NCI-H524 (cell line): ENCODE measurements around the gene POLD3.
"Not testable (repeated sequence)": the region's sequence is repeated elsewhere in the genome, so short reads cannot be mapped to it uniquely, and the experiment has no call there.

ENCODE experiments used
- DNase-seq, 2 experiments: peaks; one replicate each; lab custom pipeline; 2025; lab: John Stamatoyannopoulos, UW

The POLD3 gene

DNA sequence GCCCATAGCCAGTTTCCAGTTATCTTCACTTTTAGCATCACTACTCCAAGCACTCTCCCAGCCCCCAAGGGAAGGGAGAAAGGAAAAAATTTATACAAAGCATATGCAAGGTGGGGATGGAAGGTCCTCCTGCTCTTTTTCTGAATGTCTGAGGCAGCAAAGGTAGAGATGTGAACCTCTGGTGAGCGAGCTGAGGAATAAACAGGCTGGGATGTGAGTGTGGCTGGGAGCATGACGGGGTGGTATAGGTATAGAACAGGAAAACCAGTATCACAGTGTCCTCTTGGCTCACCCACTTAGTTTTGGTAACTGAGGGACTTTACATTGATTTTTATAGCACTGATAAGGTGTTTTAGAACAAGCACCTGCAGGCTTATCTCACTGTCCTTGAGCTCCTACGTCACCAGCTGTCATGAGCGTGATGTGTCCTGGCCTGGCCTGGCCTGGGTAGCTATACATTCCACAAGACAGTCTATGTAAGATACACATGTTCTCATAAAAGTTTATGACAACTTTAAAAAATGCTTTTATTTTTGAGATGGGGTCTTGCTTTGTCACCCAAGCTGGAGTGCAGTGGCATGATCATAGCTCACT, 10.3 kb upstream of the POLD3 start:
- DNase-seq, result no peak

DNA sequence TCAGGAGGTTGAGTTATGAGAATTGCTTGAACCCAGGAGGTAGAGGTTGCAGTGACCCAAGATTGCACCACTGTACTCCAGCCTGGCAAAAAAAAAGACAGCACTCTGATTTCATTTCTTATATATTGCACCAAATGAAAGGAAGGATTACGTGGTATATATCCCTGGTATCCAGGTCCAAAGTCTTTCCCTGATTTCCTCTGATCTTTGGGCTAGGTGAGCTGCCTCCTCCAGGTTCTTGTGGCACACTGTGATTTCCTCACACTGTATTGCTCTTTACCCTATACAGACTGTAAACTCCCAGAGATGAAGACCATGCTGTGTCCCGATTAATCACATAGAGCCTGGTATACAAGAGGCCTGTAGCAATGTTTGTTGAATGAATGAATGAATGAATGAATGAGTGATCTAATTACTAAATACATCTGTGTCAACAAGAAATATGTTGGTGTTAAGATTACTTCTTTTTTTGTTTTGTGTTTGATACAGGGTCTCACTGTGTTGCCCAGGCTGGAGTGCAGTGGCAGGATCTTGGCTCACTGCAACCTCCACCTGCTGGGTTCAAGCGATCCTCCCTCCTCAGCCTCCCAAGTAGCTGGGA, 9.3 kb upstream of the POLD3 start:
- no peak for DNase-seq

DNA sequence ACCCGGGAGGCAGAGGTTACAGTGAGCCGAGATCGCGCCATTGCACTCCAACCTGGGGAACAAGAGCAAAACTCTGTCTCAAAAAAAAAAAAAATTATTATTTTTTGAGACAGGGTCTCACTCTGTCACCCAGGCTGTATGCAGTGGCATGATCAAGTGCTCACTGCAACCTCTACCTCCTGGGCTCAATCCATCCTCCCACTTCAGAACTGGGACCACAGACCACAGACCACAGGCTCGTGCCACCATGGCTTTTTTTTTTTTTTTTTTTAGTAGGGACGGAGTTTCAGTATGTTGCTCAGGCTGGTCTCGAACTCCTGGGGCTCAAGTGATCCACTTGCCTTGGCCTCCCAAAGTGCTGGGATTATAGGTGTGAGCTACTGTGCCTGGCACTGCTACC, 1.9 kb upstream of the POLD3 start:
- not testable (repeated sequence) for DNase-seq

DNA sequence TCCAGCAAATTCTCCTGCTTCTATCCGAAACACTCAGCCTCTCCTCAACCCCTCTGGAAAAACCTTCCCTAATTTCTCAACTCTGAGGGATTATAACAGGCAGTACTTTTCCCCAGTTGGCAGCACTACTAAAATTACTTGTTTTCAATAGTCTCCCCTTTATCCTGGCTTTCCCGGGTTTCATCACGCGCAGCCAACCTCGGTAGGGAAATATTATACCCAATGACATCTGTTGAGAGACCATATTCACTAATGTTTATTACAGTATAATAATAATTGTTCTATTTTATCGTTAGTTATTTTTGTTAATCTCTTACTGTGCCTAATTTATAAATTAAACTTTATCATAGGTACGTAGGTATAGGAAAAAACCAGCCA, 330 bp upstream of the POLD3 start:
- DNase-seq, result peak in 1 of 2 experiments; percentile 65

DNA sequence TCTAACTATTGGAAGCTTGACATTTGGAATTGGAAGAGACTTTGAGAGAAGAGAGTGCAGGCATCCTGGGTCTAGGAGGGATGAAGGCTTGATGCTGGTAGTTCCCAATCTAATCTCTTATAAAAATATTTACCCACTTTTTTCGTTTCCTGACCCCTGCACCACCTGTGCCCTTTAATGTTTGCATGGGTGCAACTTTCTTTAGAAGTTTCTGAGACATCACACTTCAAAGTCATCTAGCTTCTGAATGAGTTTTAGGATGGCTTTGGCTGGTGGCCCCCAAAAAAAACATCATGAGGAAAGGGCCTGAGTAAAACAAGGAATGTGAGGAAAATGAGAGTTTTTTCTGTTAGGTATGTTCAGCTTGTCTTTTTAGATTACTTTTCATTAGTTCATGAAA, 1.1 kb downstream of the POLD3 start:
- no peak for DNase-seq

DNA sequence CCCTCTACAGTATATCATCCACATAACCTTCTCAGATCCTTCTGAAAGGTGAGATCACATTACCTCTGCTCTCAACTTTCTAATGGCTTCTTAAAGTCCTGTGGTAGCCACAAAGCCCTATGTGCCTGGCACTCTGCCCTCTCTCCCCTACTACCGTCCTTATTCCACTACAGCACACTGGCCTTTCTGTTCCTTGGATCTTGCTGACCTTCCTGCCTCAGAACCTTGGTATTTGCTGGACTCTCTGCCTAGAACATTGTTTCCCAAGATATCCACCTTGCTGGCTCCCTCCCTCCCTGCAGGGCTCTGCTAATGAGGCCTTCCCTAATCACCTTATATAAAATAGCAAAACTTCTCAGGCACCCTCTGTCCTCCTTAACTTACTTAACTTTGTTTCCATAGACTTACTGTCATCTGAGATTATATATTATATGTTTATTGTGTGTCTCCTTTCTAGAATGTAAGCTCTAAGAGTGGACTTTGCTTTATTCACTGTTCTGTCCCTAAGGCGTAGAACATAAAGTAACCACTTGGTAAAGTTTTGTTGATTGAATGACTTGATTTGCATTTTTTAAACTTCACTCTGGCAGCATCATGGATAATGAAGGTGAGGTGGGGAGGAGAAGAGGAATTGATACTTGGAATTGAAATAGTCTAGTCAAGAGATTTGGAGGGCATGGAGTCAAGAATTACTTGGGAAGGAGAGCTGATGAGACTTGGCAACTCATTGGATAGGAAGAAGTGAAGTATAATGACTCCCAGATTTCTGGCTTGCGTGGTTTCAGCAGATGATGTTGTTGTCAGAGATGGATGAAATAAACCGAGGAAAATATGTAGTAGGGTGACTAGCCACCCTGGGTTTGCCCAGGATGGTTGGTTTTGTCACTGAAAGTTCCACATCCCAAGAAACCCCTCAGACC, 10.5 kb downstream of the POLD3 start:
- no peak for DNase-seq

DNA sequence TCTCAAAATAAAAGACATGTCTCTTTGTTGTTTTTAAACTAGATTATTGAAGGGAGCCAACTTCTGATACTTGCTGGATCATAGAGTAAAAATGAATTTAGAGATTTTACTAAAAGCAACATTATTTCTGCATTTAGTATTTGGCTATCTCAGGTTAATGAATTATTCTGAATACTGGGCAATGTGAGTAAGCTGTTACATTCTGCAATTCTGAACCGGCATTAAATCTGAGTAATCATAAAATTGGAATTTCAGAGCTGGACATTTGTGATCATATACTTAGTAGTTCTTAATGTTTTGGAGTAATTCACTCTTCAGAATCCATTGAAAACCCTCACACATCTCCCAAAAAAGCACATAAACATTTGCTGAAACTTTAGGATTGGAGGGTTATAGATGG, 11.5 kb downstream of the POLD3 start:
- no peak for DNase-seq

DNA sequence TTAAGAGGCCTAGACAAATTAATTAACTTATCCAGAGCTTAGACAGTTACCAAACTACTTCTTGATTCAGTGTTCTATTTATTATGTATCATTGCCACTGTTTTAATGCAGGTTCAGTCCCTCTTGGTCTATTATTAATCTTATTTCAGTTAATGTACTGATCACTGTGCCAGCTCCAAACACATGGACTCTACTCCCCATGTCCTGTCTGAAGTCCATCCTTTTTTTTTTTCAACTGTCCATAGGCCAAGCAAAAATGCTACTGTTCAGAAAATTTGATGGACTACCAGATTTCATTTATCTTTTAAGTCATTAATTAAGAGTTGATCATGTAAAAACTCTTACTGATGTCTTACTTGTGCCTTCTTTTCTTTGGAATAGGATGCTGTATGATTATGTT, 11.9 kb downstream of the POLD3 start:
- DNase-seq, result no peak

DNA sequence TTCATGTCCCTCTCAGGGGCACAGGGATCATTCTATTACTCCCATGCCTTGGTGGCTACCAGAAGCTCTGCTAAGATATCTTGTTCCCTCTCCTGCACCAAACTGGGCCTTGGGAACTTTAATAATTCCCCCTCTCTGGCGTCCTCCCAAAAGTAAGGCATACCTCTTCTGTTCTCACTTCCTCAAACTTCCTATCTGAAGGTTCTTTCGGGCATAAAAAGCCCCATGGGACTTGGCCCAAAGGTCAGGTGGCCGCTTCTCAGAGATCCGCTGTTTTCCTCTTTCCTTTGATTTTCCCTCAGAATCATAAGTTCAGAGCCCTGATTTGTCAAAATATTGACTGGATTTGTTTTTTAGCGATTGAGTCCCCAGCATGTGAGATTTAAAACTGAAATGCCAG, 13.0 kb downstream of the POLD3 start:
- DNase-seq, result no peak

DNA sequence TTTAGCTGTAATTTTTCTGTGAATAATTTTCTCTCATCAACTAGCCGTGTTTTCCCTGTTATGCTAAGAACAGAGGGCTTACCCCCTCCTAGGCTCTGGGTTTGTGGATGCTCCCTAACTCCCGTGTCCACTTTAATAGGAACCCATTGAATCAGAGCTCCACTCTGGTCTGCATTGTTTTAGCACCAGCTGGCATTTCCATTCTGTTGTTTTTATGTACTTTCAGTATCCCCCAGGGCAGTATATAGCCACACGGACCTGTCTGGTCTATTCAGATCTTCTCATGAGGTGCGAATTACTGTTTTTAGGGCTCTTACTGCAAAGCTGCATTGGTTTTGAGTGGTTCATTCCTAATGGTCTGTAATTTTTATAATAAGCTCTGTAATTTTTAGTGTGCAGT, 16.0 kb downstream of the POLD3 start:
- no peak for DNase-seq

DNA sequence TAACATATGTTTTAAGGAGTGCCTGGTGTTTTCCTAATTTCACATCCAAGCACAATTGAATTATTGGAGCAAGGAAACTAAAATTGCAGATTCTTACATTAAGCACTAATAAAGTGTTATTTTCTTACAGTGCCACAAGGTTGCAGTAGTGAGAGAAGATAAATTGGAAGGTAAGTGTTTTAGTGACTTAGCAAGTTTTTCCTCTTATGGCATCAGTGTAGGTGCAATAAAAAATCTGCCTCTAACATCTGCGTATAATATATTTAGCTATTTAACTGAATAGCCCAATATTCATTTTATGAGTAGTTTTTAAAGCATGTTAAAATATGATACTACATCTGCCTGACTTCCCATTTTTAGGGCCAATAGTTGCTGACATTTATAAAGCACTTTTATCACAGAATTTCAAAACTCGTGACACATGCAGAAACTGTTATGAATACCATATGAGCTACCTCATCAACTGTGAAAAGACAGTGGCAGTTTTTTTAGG, 19.0 kb downstream of the POLD3 start:
- peak in 1 of 2 experiments; percentile 15 for DNase-seq

DNA sequence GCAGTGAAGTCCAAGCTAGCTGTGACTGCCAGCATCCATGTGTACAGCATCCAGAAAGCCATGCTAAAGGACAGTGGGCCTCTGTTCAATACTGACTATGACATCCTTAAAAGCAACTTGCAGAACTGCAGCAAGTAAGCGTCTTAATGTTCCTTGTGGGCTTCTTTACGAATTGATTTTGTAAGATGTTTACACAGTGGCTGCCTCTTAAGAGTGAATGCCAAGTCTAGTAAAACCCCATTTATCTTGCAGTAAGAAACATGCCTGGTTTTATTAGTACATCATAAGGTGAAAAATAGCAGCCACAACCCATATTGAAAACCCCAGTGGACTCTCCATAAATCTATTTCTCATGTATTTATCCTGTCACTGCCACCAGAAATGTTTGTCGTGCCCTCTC, 20.5 kb downstream of the POLD3 start:
- DNase-seq, result no peak

DNA sequence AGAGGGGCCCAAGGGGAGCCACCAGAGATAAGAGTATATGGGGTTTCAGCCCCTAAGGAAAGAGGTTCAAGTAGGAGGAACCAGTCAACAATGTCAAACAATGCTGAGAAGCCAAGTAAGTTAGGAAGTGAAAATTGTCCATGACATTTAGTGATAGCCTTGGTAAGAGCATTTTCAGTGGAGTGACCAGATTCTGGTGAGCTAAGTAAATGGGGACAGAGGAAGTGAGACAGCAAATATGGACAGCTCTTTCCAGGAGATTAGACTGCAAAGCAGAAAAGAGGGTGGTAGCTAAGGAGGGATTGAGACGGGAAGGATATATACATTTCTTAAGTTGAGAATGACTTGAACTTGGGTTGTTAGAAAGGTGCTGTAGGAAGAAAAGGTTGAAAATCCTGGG, 22.9 kb downstream of the POLD3 start:
- DNase-seq, result no peak

DNA sequence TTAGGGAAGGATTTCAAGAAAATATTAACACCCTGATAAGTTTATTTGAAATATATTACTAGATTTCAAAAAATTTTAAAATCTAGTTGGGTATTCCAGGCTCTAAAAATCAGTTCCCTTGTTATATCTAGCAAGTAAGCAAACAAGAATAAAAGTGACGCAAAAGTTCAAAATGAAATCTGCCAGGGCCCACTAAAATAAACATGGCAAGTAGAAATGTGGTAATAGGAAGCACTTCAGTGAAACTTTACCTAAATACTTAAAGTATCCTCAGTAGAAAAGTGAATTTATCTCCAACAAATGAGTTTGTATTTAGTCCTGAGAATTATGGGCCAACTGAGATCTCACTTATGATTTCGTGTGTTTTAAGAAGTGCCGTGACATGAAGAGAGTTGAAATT, 23.6 kb downstream of the POLD3 start:
- no peak for DNase-seq

DNA sequence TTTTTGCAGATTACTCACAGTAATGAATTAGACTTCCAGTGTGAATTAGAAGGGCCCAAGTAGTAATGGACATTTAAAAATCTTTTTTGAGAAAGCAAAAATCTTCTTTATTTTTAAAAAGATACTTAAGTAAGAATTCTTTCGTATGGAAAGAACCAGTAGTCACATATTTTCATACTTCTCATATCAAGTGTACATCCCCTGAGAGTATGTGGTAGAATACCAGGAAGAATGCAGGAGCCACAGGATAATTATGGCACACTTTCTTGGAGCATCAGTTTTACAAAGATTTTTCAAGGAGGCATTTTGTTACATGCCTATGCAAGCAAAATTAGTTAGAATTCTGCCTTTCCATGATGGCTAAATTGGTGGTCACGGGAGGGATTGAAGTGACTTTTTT, 28.1 kb downstream of the POLD3 start:
- no peak for DNase-seq

DNA sequence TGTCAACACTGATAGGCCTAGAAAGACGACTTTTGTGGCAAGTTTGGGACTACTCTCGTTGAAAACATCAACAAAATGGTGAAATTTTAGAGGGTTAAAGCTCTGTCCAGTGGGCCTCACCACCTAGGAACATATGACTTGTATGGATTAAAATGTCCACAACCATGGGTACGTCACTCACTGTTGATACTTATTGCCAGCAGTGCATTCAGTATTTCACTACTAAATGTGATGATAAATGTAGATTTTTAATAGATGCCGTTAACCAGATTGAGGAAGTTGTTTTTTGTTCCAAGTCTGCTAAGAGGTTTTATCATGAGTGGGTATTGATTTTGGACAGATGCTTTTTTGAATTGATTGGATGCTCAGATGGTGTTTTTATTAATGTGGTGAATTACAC, 33.7 kb downstream of the POLD3 start:
- DNase-seq, result no peak

DNA sequence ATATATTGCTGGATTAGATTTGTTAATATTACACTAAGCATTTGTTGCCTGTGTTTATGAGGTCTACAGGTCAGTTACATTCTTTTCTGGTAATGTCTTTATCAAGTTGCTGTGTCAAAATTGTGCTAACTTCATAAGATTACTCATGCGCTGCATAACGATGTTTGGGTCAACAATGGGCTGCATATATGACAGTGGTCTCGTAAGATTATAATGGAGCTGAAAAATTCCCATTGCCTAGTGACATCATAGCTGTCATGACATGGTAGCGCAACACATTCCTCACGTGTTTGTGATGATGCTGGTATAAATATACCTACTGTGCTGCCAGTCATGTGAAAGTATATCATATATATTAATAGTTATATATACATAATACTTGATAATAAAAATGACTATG, 34.2 kb downstream of the POLD3 start:
- DNase-seq, result no peak

DNA sequence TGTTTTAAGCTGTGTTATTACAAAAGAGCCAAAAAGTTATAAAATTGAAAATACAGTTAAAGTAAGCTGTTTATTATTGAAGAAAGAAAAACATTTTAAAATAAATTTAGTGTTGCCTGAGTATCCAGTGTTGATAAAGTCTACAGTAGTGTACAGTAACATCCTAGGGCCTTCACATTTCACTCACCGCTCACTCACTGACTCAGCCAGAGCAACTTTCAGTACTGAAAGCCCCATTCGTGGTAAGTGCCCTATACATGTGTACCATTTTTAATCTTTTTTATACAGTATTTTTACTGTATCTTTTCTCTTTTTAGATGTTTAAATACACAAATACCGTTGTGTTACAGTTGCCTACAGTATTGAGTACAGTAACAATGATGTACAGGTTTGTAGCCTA, 35.0 kb downstream of the POLD3 start:
- DNase-seq, result no peak

DNA sequence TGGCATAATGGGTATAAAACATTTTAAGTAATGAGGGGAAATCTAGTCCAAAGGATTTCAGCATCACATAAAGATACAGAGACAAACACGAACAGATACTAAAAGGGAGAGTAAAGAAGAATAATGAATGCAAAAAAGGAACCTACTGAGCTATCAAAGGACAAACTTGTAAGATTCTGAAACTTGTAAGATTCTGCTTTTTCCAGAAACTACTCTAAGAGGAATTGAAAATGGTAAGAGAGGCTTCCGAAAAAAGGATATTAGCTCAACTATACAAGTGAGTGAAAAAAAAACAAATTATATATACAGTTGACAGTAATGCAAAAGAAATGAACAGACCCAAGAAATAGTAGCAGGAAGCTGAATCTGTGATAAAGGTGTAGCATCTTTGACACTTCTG, 37.7 kb downstream of the POLD3 start:
- no peak for DNase-seq

DNA sequence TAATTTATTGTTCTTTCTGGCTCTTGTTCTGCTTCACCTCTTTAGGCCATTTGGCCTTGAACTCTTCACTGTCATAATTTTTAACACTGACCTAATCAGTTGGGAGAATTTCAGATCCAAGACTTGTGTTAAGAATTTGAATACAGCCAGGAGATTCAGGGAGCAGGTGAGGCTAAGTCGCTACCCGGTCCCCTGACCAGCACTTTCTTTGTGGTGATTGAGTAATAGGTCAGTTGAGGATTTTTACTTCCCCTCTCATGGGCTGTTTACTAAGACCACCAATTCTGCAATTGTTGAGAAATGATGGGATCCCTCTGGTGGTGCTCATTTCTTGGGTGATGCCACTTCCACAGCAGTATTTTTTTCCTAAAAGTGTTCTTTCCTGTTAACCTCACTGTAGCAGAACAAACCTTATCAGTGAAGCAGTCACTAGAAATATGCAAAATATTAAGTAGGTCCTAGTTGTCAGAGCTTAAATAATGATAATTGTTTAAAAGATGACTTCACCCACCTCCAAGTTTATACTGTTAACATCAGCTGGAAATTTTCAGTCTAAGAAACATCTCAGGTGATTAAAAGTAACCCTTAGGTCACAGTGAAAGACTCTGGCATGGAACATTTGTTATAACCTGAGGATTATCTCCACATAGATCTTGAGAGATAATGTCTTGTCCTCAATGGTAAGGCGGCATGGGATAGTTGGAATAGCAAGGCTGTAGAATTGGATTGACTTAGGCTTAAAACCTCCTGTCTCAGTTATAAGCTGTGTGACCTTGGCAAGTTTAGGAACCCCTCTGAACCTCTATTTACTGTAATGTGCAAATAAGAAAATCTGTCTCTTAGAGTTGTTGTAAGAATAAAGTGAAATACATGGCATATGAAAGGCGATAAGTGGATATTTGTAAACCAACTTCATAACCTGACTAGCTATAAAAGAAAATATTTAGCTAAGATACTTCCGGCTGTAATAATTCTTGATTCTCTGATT, 41.3 kb downstream of the POLD3 start:
- DNase-seq, result no peak

DNA sequence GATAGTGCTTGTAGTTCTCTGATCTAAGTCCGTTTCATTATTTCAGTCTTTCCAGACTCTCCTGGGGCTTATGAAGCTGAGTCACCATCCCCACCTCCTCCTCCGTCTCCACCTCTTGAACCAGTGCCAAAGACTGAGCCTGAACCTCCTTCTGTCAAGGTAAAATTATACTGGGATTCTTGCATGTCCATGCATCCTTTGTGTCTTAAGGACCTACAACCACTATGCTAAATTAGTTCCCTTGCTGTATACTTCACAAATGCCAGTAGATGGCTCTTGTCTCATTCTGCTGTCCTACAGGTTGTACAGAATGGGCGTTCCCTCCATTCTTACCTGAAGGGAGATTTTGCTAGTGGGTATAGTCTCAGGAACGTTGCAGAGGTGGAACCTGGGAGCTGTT, 42.2 kb downstream of the POLD3 start:
- DNase-seq, result peak in 1 of 2 experiments; percentile 33

DNA sequence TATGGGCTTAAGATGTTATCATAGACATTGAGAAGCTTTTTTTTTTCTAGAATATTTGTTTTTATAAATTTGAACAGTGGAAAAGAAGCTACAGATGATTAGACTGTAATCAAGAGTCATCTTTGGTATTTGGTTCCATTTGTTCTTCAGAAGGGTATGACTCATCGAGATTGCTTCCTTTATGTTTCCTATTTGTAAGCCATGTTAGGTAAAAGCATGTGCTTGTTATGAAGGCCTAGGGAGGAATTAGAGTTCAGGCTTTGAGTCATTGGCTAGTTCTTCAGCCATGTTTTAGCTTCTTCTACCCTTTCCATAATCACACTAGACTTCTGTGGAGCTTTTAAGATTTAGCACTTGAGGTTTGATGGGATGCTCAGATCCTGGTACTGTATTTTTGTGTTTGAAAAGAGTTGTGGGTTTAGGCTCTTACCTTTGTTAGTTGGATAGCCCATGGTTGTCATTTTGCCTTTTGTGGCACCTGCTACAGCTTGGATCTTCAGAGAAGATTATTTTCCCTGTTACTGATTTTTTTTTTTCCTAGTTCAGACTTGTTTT, 44.3 kb downstream of the POLD3 start:
- no peak for DNase-seq
